Mucosa of rectum (tissue), 2 donors: ENCODE results near the gene DHX29.

ENCODE experiments used
- H3K27ac ChIP-seq, 2 donors: one replicate each; pipeline ENCODE4 v1.7.0; 2013; ENCODE audit warnings: inconsistent platforms in 2 of 2, low read depth in 2 of 2, low read length in 2 of 2
- H3K27me3 ChIP-seq, 2 donors: one replicate each; pipeline ENCODE4 v1.7.0; 2013; ENCODE audit warnings: low read length in 2 of 2; ENCODE audit not compliant: control insufficient read depth in 2 of 2, insufficient read depth in 2 of 2
- H3K36me3 ChIP-seq, 2 donors: one replicate each; pipeline ENCODE4 v1.7.0; 2013; ENCODE audit warnings: low read length in 2 of 2; ENCODE audit not compliant: control insufficient read depth in 2 of 2, insufficient read depth in 2 of 2
- H3K4me1 ChIP-seq, 2 donors: one replicate each; pipeline ENCODE4 v1.7.0; 2013; ENCODE audit warnings: low read length in 2 of 2, mild to moderate bottlenecking in 1 of 2; ENCODE audit not compliant: control insufficient read depth in 2 of 2, insufficient read depth in 2 of 2
- H3K4me3 ChIP-seq, 2 donors: one replicate each; pipeline ENCODE4 v1.7.0; 2013; ENCODE audit warnings: low read length in 2 of 2
- H3K9ac ChIP-seq, 2 donors: one replicate each; pipeline ENCODE4 v1.7.0; 2013; ENCODE audit warnings: low read length in 2 of 2, low read depth in 1 of 2, mild to moderate bottlenecking in 1 of 2
- H3K9me3 ChIP-seq, 2 donors: one replicate each; pipeline ENCODE4 v1.7.0; 2013; ENCODE audit warnings: low read length in 2 of 2; ENCODE audit not compliant: control insufficient read depth in 2 of 2
- donor health status: healthy.
- donor health status: Normal muscosa, but diverticular disease.

DHX29 gene, protein sequence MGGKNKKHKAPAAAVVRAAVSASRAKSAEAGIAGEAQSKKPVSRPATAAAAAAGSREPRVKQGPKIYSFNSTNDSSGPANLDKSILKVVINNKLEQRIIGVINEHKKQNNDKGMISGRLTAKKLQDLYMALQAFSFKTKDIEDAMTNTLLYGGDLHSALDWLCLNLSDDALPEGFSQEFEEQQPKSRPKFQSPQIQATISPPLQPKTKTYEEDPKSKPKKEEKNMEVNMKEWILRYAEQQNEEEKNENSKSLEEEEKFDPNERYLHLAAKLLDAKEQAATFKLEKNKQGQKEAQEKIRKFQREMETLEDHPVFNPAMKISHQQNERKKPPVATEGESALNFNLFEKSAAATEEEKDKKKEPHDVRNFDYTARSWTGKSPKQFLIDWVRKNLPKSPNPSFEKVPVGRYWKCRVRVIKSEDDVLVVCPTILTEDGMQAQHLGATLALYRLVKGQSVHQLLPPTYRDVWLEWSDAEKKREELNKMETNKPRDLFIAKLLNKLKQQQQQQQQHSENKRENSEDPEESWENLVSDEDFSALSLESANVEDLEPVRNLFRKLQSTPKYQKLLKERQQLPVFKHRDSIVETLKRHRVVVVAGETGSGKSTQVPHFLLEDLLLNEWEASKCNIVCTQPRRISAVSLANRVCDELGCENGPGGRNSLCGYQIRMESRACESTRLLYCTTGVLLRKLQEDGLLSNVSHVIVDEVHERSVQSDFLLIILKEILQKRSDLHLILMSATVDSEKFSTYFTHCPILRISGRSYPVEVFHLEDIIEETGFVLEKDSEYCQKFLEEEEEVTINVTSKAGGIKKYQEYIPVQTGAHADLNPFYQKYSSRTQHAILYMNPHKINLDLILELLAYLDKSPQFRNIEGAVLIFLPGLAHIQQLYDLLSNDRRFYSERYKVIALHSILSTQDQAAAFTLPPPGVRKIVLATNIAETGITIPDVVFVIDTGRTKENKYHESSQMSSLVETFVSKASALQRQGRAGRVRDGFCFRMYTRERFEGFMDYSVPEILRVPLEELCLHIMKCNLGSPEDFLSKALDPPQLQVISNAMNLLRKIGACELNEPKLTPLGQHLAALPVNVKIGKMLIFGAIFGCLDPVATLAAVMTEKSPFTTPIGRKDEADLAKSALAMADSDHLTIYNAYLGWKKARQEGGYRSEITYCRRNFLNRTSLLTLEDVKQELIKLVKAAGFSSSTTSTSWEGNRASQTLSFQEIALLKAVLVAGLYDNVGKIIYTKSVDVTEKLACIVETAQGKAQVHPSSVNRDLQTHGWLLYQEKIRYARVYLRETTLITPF (N-terminal part only)

GRCh38 chr5:55307383-55308253 is at the start of gene DHX29, which contains the start of gene MTREX:
DHX29 (minus strand) TSS chr5:55307694; CDS start chr5:55307573, 121 bp downstream.
MTREX (plus strand) TSS chr5:55307989; CDS start chr5:55308014, 25 bp downstream.
- Histone ChIP-seq H3K36me3 (peaks cover 0 to 2% of the 10 kb centered on the region in 2 donors), H3K9ac (peak within 1 kb of the TSS; percentile 84 to 98), H3K4me1 (peaks cover 22 to 26% of the 10 kb centered on the region in 2 donors), H3K4me3 (peak within 1 kb of the TSS; percentile 94 to 100), H3K9me3 (no peaks in the 10 kb centered on the region), H3K27me3 (no peaks in the 10 kb centered on the region), H3K27ac (peak within 1 kb of the TSS; percentile 91 to 95)

- no peak overlapping the region for H3K9ac ChIP-seq
- no peaks in the 10 kb centered on the region for H3K4me1 ChIP-seq
- H3K4me3 ChIP-seq, result no peak overlapping the region
- H3K27me3 ChIP-seq, result no peaks in the 10 kb centered on the region
- H3K27ac ChIP-seq, result no peak overlapping the region
- peaks cover 54 to 65% of the 10 kb centered on the region in 2 donors for H3K36me3 ChIP-seq
- no peaks in the 10 kb centered on the region for H3K9me3 ChIP-seq
Measured at GRCh38 chr5:55356896-55357295, 49.4 kb upstream of the DHX29 start.

DNA sequence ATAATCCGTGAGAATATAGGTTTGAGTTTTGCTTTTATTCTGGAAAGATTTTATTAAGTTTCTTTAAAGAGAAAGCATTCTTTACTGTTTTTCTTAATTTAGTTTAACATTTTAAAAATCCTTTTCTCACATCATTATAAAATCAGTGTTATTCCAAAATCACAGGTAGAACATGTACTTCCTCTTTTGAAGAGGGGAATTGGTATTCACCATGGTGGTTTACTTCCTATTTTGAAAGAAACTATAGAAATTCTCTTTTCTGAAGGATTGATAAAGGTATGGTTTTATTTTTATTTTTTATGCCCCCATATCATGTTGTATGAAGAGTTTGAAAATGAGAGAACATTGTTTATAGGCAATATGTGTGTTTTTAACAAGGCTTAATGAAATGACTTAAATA is 43.3 kb upstream of the DHX29 start:
- Histone ChIP-seq H3K9ac (no peak overlapping the region), H3K27ac (no peak overlapping the region), H3K36me3 (peaks cover 45 to 78% of the 10 kb centered on the region in 2 donors)

DNA sequence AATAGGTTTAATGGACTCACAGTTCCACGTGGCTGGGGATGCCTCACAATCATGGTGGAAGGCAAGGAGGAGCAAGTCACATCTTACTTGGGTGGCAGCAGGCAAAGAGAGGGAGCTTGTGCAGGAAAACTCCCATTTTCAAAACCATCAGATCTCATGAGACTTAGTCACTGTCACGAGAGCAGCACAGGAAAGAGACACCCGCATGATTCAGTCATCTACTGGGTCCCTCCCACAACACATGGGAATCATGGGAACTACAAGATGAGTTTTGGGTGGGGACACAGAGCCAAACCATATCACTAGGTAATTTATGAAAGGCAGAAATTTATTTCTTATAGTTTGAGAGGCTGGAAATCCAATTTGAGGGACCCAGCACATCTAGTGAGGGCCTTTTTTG is 40.3 kb upstream of the DHX29 start:
- H3K9me3 ChIP-seq, result no peaks in the 10 kb centered on the region
- peaks cover 0 to 2% of the 10 kb centered on the region in 2 donors for H3K4me1 ChIP-seq
- H3K27ac ChIP-seq, result no peak overlapping the region
- H3K27me3 ChIP-seq, result no peaks in the 10 kb centered on the region
- no peak overlapping the region for H3K9ac ChIP-seq
- no peak overlapping the region for H3K4me3 ChIP-seq
- peaks cover 41 to 54% of the 10 kb centered on the region in 2 donors for H3K36me3 ChIP-seq

More for the DNA sequence above, 43.3 kb upstream of the DHX29 start:
- no peaks in the 10 kb centered on the region for H3K9me3 ChIP-seq
- no peak overlapping the region for H3K4me3 ChIP-seq
- H3K4me1 ChIP-seq, result no peaks in the 10 kb centered on the region
- no peaks in the 10 kb centered on the region for H3K27me3 ChIP-seq

DNA sequence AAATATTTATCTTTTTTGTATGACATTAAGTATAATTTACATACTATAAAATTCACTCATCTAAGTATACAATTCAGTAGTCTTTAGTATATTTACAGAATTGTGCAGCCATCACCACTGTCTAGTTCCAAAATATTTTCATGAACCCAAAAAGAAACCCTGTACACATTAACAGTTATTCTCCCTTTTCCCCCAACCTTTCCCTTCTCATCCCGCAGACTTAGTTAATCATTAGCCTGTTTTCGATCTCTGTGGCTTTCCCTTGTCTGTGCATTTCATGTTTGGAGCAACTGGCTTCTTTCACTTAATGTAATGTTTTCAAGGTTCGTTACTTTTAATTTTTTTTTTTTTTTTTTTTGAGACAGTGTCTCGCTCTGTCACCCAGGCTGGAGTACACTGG is 37.8 kb upstream of the DHX29 start:
- H3K9me3 ChIP-seq, result no peaks in the 10 kb centered on the region
- H3K27ac ChIP-seq, result no peak overlapping the region
- no peaks in the 10 kb centered on the region for H3K27me3 ChIP-seq
- H3K36me3 ChIP-seq, result peaks cover 45 to 46% of the 10 kb centered on the region in 2 donors
- peaks cover 0 to 2% of the 10 kb centered on the region in 2 donors for H3K4me1 ChIP-seq
- H3K9ac ChIP-seq, result no peak overlapping the region
- no peak overlapping the region for H3K4me3 ChIP-seq

GRCh38 chr5:55344392-55344992 is 37.0 kb upstream of the DHX29 start:
- H3K9me3 ChIP-seq, result no peaks in the 10 kb centered on the region
- no peaks in the 10 kb centered on the region for H3K27me3 ChIP-seq
- H3K4me3 ChIP-seq, result no peak overlapping the region
- H3K9ac ChIP-seq, result no peak overlapping the region
- H3K36me3 ChIP-seq, result peaks cover 38 to 44% of the 10 kb centered on the region in 2 donors
- H3K27ac ChIP-seq, result no peak overlapping the region
- peaks cover 0 to 2% of the 10 kb centered on the region in 2 donors for H3K4me1 ChIP-seq

- Histone ChIP-seq H3K9ac (no peak overlapping the region), H3K27me3 (no peaks in the 10 kb centered on the region), H3K36me3 (peaks cover 31 to 41% of the 10 kb centered on the region in 2 donors), H3K9me3 (no peaks in the 10 kb centered on the region), H3K4me1 (peaks cover 0 to 2% of the 10 kb centered on the region in 2 donors), H3K4me3 (no peak overlapping the region), H3K27ac (no peak overlapping the region)
Measured at GRCh38 chr5:55343609-55344008, 36.1 kb upstream of the DHX29 start.

- peaks cover 26 to 37% of the 10 kb centered on the region in 2 donors for H3K36me3 ChIP-seq
Measured at GRCh38 chr5:55343107-55343506, 35.6 kb upstream of the DHX29 start.

More at GRCh38 chr5:55343107-55343506, 35.6 kb upstream of the DHX29 start:
- H3K9me3 ChIP-seq, result no peaks in the 10 kb centered on the region
- H3K4me1 ChIP-seq, result peaks cover 0 to 2% of the 10 kb centered on the region in 2 donors
- no peak overlapping the region for H3K4me3 ChIP-seq
- no peaks in the 10 kb centered on the region for H3K27me3 ChIP-seq
- H3K27ac ChIP-seq, result no peak overlapping the region
- H3K9ac ChIP-seq, result no peak overlapping the region
